ENCODE results near the gene BSN. TPM values are rescaled to one million over a fixed set of nuclear protein-coding genes. Genes with fewer than 3 reads are reported as not detected.

Gene BSN
- total and polyA plus RNA-seq, 2 donors (not counting 3 experiments of a cell fraction or from before 2014, with no cell fraction given), result 0.04 to 0.27 TPM

DNA sequence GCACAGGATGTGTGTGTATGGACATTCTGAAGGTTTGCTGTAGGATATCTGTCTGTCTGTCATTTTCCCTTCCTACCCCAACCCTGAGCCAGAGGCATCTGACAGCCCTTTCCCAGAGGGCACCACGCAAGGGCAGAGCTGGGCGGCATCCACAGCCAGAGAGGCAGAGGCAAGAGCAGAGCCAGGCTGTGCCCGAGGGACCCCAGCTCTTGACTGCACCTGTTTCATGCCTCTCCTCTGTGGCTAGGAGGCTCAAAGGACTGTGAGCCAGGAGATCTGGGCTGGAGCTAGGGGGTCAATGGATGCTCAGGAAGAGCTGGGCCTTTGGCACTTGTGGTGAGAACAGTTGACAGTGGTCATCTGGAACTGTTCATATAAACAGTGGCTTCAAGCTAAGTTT lies 115.1 kb downstream of the BSN start:
- no peak for TF ChIP-seq JUN (IDR thresholded peaks at IDR 0.05; ENCODE audit: borderline replicate concordance, insufficient read depth, insufficient read length, low read depth)
- no peak for TF ChIP-seq POLR2AphosphoS5 (IDR thresholded peaks at IDR 0.05; ENCODE audit: insufficient read depth, low read depth, low read length)
- no peak for TF ChIP-seq MAX (IDR thresholded peaks at IDR 0.05; ENCODE audit: insufficient read depth, insufficient read length)
- TF ChIP-seq FOS (IDR thresholded peaks at IDR 0.05; ENCODE audit: borderline replicate concordance, insufficient read depth, low read length), result no peak
- TF ChIP-seq GATA2 (IDR thresholded peaks at IDR 0.05; ENCODE audit: insufficient read depth, insufficient read length, low read depth, low read length), result no peak
- TF ChIP-seq, protein P1, sequence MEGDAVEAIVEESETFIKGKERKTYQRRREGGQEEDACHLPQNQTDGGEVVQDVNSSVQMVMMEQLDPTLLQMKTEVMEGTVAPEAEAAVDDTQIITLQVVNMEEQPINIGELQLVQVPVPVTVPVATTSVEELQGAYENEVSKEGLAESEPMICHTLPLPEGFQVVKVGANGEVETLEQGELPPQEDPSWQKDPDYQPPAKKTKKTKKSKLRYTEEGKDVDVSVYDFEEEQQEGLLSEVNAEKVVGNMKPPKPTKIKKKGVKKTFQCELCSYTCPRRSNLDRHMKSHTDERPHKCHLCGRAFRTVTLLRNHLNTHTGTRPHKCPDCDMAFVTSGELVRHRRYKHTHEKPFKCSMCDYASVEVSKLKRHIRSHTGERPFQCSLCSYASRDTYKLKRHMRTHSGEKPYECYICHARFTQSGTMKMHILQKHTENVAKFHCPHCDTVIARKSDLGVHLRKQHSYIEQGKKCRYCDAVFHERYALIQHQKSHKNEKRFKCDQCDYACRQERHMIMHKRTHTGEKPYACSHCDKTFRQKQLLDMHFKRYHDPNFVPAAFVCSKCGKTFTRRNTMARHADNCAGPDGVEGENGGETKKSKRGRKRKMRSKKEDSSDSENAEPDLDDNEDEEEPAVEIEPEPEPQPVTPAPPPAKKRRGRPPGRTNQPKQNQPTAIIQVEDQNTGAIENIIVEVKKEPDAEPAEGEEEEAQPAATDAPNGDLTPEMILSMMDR (IDR thresholded peaks at IDR 0.05; ENCODE audit: extremely low read depth in 1 of 2, insufficient read depth in 1 of 2, low read depth in 1 of 2, low read length in 2 of 2), result no peak
- no TSS peak for BruUV-seq (replicated peaks)
- H3K79me2 ChIP-seq (ENCODE audit: control insufficient read depth, insufficient read depth, low read length), result peaks cover 3% of the 10 kb centered on the region
- intact Hi-C loops (cut with micrococcal nuclease) (no loop called here), dilution Hi-C loops (cut with MboI; ENCODE audit: extremely low pct_ligation_motif_present, low sequenced_read_pairs) (no loop called here)
- FAIRE-seq (no peak), DNase-seq (ENCODE audit: low read depth, low spot score) (no peak)
- H2AFZ ChIP-seq (ENCODE audit: low read depth, low read length), result no peak overlapping the region
- CTCF ChIA-PET, result interaction anchor here (0.9 to 5.4 kb wide), 2 partner anchors 123 to 131 kb away, joined by 3 to 293 read pairs; no protein-coding TSS in a partner anchor
- H4K20me1 ChIP-seq (replicated peaks; ENCODE audit: control insufficient read depth, extremely low read depth, insufficient read depth, low read length), result no peaks in the 10 kb centered on the region
- H3K4me2 ChIP-seq (ENCODE audit: insufficient read depth, low read length), result no peak overlapping the region
- H3K9me3 ChIP-seq (replicated peaks; ENCODE audit: control insufficient read depth, insufficient read depth, low read length), result no peaks in the 10 kb centered on the region
- H3K36me3 ChIP-seq (ENCODE audit: control insufficient read depth in 2 of 2, extremely low read depth in 1 of 2, insufficient read depth in 2 of 2, low read length in 2 of 2), result no peaks in the 10 kb centered on the region
- no peak overlapping the region for H3K4me3 ChIP-seq (replicated peaks in 1 of 3; ENCODE audit: insufficient read depth in 1 of 3, low read depth in 1 of 3, low read length in 3 of 3)
- H3K27me3 ChIP-seq (ENCODE audit: control insufficient read depth in 2 of 2, insufficient read depth in 2 of 2, low read length in 2 of 2), result no peaks in the 10 kb centered on the region
- peaks cover 4% of the 10 kb centered on the region for H3K4me1 ChIP-seq (ENCODE audit: control insufficient read depth, extremely low read depth, insufficient read depth, low read length)
- H3K27ac ChIP-seq (ENCODE audit: insufficient read depth, low read depth, low read length), result no peak overlapping the region
- H3K9ac ChIP-seq (replicated peaks; ENCODE audit: extremely low read depth, insufficient read depth, low read length), result no peak overlapping the region
- no peaks in the 10 kb centered on the region for H3K9me1 ChIP-seq (replicated peaks; ENCODE audit: control insufficient read depth, extremely low read depth, insufficient read depth, low read length)
- POLR2A ChIA-PET, result no interaction called here

Measured in endothelial cell of umbilical vein (primary cell).